H9 (cell line): ENCODE measurements around the gene VAV3. TPM values are rescaled to one million over a fixed set of nuclear protein-coding genes. Genes with fewer than 3 reads are reported as not detected.

Source experiments
- DNase-seq: peaks from one replicate; pipeline ENCODE4 v3.0.0-alpha.2; 2017
- H2AFZ ChIP-seq: one replicate; pipeline ENCODE4 v1.6.1; 2013; ENCODE audit warnings: mild to moderate bottlenecking, low read length, control low read depth, moderate library complexity
- H2AK5ac ChIP-seq: 2 replicates; pipeline ENCODE4 v1.6.1; 2013; ENCODE audit warnings: low read length, control low read depth, mixed read lengths; ENCODE audit not compliant: insufficient read length
- H2BK120ac ChIP-seq: one replicate; pipeline ENCODE4 v1.6.1; 2013; ENCODE audit warnings: low read depth, mild to moderate bottlenecking, low read length, control low read depth, inconsistent platforms; ENCODE audit not compliant: poor library complexity, severe bottlenecking
- H2BK12ac ChIP-seq: 2 replicates; pipeline ENCODE4 v1.6.1; 2013; ENCODE audit warnings: low read length, control low read depth, mixed read lengths, low read depth; ENCODE audit not compliant: insufficient read length
- H2BK15ac ChIP-seq: 2 replicates; pipeline ENCODE4 v1.6.1; 2013; ENCODE audit warnings: low read depth, low read length, control low read depth
- H2BK20ac ChIP-seq: one replicate; pipeline ENCODE4 v1.6.1; 2013; ENCODE audit warnings: low read depth, mild to moderate bottlenecking, low read length, control low read depth, inconsistent platforms; ENCODE audit not compliant: poor library complexity, severe bottlenecking
- H2BK5ac ChIP-seq: 2 replicates; pipeline ENCODE4 v1.6.1; 2013; ENCODE audit warnings: low read length, control low read depth, mixed read lengths; ENCODE audit not compliant: insufficient read length
- H3K14ac ChIP-seq: 2 replicates; pipeline ENCODE4 v1.6.1; 2013; ENCODE audit warnings: low read length, control low read depth; ENCODE audit not compliant: insufficient read depth
- H3K18ac ChIP-seq: 2 replicates; pipeline ENCODE4 v1.6.1; 2013; ENCODE audit warnings: low read depth, mild to moderate bottlenecking, mixed read lengths, low read length, control low read depth; ENCODE audit not compliant: insufficient read length
- H3K23ac ChIP-seq: 2 replicates; pipeline ENCODE4 v1.6.1; 2013; ENCODE audit warnings: low read length, control low read depth, mixed read lengths, low read depth; ENCODE audit not compliant: insufficient read length
- H3K23me2 ChIP-seq: 2 replicates; pipeline ENCODE4 v1.6.1; 2013; ENCODE audit warnings: low read depth, mild to moderate bottlenecking, mixed read lengths, low read length, control low read depth; ENCODE audit not compliant: insufficient read length, poor library complexity, severe bottlenecking
- H3K27ac ChIP-seq: 2 replicates; pipeline ENCODE4 v1.5.1; 2013; ENCODE audit warnings: low read length, control low read depth, mixed read lengths, low read depth; ENCODE audit not compliant: insufficient read length
- H3K27me3 ChIP-seq: 2 replicates; pipeline ENCODE4 v1.6.1; 2013; ENCODE audit warnings: low read length, control low read depth, inconsistent platforms; ENCODE audit not compliant: insufficient read depth
- H3K4ac ChIP-seq: 2 replicates; pipeline ENCODE4 v1.6.1; 2013; ENCODE audit warnings: low read depth, mild to moderate bottlenecking, control low read depth, inconsistent platforms, low read length, moderate library complexity
- H3K4me1 ChIP-seq: 2 replicates; pipeline ENCODE4 v1.6.1; 2013; ENCODE audit warnings: low read length, control low read depth, inconsistent platforms; ENCODE audit not compliant: insufficient read depth
- H3K4me2 ChIP-seq: 2 replicates; pipeline ENCODE4 v1.6.1; 2013; ENCODE audit warnings: low read length, control low read depth, mixed read lengths; ENCODE audit not compliant: insufficient read length, insufficient read depth
- H3K56ac ChIP-seq: 2 replicates; pipeline ENCODE4 v1.6.1; 2013; ENCODE audit warnings: low read depth, mild to moderate bottlenecking, mixed read lengths, low read length, control low read depth; ENCODE audit not compliant: insufficient read length
- H3K79me1 ChIP-seq: 2 replicates; pipeline ENCODE4 v1.6.1; 2013; ENCODE audit warnings: low read depth, mild to moderate bottlenecking, moderate library complexity, low read length, control low read depth, inconsistent platforms; ENCODE audit not compliant: insufficient read depth, poor library complexity, severe bottlenecking
- H3K79me2 ChIP-seq: 2 replicates; pipeline ENCODE4 v1.6.1; 2013; ENCODE audit warnings: low read length, control low read depth, inconsistent platforms; ENCODE audit not compliant: insufficient read depth
- H3K9ac ChIP-seq: 2 replicates; pipeline ENCODE4 v1.6.1; 2013; ENCODE audit warnings: low read length, control low read depth, mixed read lengths; ENCODE audit not compliant: insufficient read length; ENCODE audit errors: extremely low read depth
- H3K9me3 ChIP-seq: one replicate; pipeline ENCODE4 v1.6.1; 2013; ENCODE audit warnings: low read depth, low read length, inconsistent platforms; ENCODE audit not compliant: control insufficient read depth
- H3T11ph ChIP-seq: one replicate; pipeline ENCODE4 v1.6.1; 2013; ENCODE audit warnings: mild to moderate bottlenecking, low read length, control low read depth, inconsistent platforms
- H4K20me1 ChIP-seq: one replicate; pipeline ENCODE4 v1.6.1; 2013; ENCODE audit not compliant: control insufficient read depth, insufficient read length, insufficient read depth
- H4K5ac ChIP-seq: 2 replicates; pipeline ENCODE4 v1.6.1; 2013; ENCODE audit warnings: low read depth, mild to moderate bottlenecking, mixed read lengths, low read length, control low read depth; ENCODE audit not compliant: insufficient read length
- H4K8ac ChIP-seq: replicated peaks from 2 replicates; pipeline ENCODE4 v1.6.1; 2013; ENCODE audit warnings: low read length, control low read depth, mixed read lengths, low read depth; ENCODE audit not compliant: insufficient read length
- H4K91ac ChIP-seq: 2 replicates; pipeline ENCODE4 v1.6.1; 2013; ENCODE audit warnings: low read depth, mild to moderate bottlenecking, moderate library complexity, mixed read lengths, low read length, control low read depth; ENCODE audit not compliant: insufficient read length
- H3K27ac Mint-ChIP-seq, 3 experiments: 2 replicates in 2 of 3; 3 replicates in 1 of 3; pipeline ENCODE4 v1.8.0; 2020 to 2021; ENCODE audit warnings: mixed read lengths in 3 of 3, mild to moderate bottlenecking in 1 of 3, moderate library complexity in 1 of 3
- H3K27me3 Mint-ChIP-seq: 2 replicates; pipeline ENCODE4 v1.8.0; 2021; ENCODE audit warnings: low read depth, mild to moderate bottlenecking, moderate library complexity, mixed read lengths
- H3K36me3 Mint-ChIP-seq, 3 experiments: 2 replicates in 2 of 3; 3 replicates in 1 of 3; pipeline ENCODE4 v1.8.0; 2020 to 2021; ENCODE audit warnings: low read depth in 3 of 3, mixed read lengths in 3 of 3; ENCODE audit not compliant: insufficient read depth in 1 of 3
- H3K4me1 Mint-ChIP-seq, 2 experiments: 2 replicates each; pipeline ENCODE4 v1.8.0; 2020; ENCODE audit warnings: mixed read lengths in 2 of 2
- H3K4me3 Mint-ChIP-seq, 2 experiments: 2 replicates in 1 of 2; 3 replicates in 1 of 2; pipeline ENCODE4 v1.8.0; 2020 to 2021; ENCODE audit warnings: mild to moderate bottlenecking in 2 of 2, mixed read lengths in 2 of 2, moderate library complexity in 1 of 2
- H3K9me3 Mint-ChIP-seq, 2 experiments: 2 replicates in 1 of 2; 3 replicates in 1 of 2; pipeline ENCODE4 v1.8.0; 2020; ENCODE audit warnings: mild to moderate bottlenecking in 2 of 2, mixed read lengths in 2 of 2, moderate library complexity in 1 of 2
- CTCF ChIP-seq: fragments of 200-600 bp; sonication (generic); conservative IDR thresholded peaks from 3 replicates; pipeline ENCODE4 v1.8.0; 2021; ENCODE audit warnings: antibody characterized with exemption, mild to moderate bottlenecking
- WGBS: extraction: QIAGEN DNeasy Blood & Tissue Kit; methylation state at CpG from one replicate; pipeline ENCODE4 v1.1.7; 2013; ENCODE audit warnings: missing lambda C conversion rate, low lambda C conversion rate, mixed read lengths; ENCODE audit not compliant: insufficient read length; ENCODE audit errors: extremely low coverage; 5-methylcytosine and 5-hydroxymethylcytosine counted together
- total RNA-seq: library from RNA; stranded (reverse); gene quantifications from 2 replicates; pipeline ENCODE4 v1.2.1, GENCODE V29; 2021

The VAV3 gene
- total RNA-seq, 1 experiment from 2014 or later, result 5.1 TPM

- H3K4me3 Mint-ChIP-seq, result no peak overlapping the region
Measured at GRCh38 chr1:107609808-107610207, 355.2 kb downstream of the VAV3 start.

More at GRCh38 chr1:107609808-107610207, 355.2 kb downstream of the VAV3 start:
- no peak overlapping the region for H3K18ac ChIP-seq
- H3K79me2 ChIP-seq, result no peaks in the 10 kb centered on the region
- Mint-ChIP-seq H3K36me3 (peaks cover 0 to 11% (median 0%) of the 10 kb centered on the region in 3 experiments; a peak in 2 of 7 replicates), H3K4me1 (no peaks in the 10 kb centered on the region), H3K9me3 (peaks cover 4 to 8% of the 10 kb centered on the region in 2 experiments), H3K27me3 (no peaks in the 10 kb centered on the region; the same call in 1 of the 2 replicates), H3K27ac (no peak overlapping the region; a peak in 1 of 7 replicates)
- H3K4ac ChIP-seq, result no peak overlapping the region
- H4K5ac ChIP-seq, result no peak overlapping the region
- H2BK12ac ChIP-seq, result no peak overlapping the region
- no peaks in the 10 kb centered on the region for H3K79me1 ChIP-seq
- H4K8ac ChIP-seq, result no peak overlapping the region
- H2AFZ ChIP-seq, result no peak overlapping the region
- no peak overlapping the region for H4K91ac ChIP-seq
- TF ChIP-seq CTCF, result no peak
- H3K9me3 ChIP-seq, result no peaks in the 10 kb centered on the region
- H2BK15ac ChIP-seq, result no peak overlapping the region
- no peak overlapping the region for H3T11ph ChIP-seq
- H2BK5ac ChIP-seq, result no peak overlapping the region
- H2AK5ac ChIP-seq, result no peak overlapping the region
- H3K4me2 ChIP-seq, result no peak overlapping the region
- no peak overlapping the region for H3K27ac ChIP-seq
- no peaks in the 10 kb centered on the region for H3K23me2 ChIP-seq
- H4K20me1 ChIP-seq, result no peaks in the 10 kb centered on the region
- H3K27me3 ChIP-seq, result no peaks in the 10 kb centered on the region
- no peak overlapping the region for H3K56ac ChIP-seq
- no peak overlapping the region for H2BK20ac ChIP-seq
- H3K9ac ChIP-seq, result no peak overlapping the region
- DNase-seq, result no peak
- no peaks in the 10 kb centered on the region for H3K4me1 ChIP-seq
- H3K14ac ChIP-seq, result no peak overlapping the region
- H3K23ac ChIP-seq, result no peak overlapping the region
- WGBS, result no CpG with 5 or more reads among the region's 1 CpG
- H2BK120ac ChIP-seq, result no peak overlapping the region
